Breast epithelium (tissue), 4 donors: Measurements from ENCODE around the gene CPED1. TPM values are rescaled to one million over a fixed set of nuclear protein-coding genes. Genes with fewer than 3 reads are reported as not detected.

Source experiments
- DNase-seq, 2 donors: peaks; one replicate each; pipeline ENCODE4 v3.0.0-alpha.2; 2019; ENCODE audit warnings: low spot score in 2 of 2
- H3K27ac ChIP-seq, 2 donors: fragments of 200-600 bp; sonication (generic) in 1 of 2; one replicate each; pipeline ENCODE4 v1.5.1; 2016 to 2019; ENCODE audit warnings: mild to moderate bottlenecking in 1 of 2
- H3K27me3 ChIP-seq, 2 donors: fragments of 200-600 bp; sonication (generic) in 1 of 2; one replicate each; pipeline versions ENCODE4 v1.5.1 to v1.6.0; 2017 to 2019; ENCODE audit warnings: control low read depth in 1 of 2, mild to moderate bottlenecking in 1 of 2
- H3K36me3 ChIP-seq: fragments of 200-600 bp; one replicate; pipeline ENCODE4 v1.5.1; 2019
- H3K4me1 ChIP-seq, 2 donors: fragments of 200-600 bp; sonication (generic); one replicate each; pipeline ENCODE4 v1.5.1; 2016 to 2019; ENCODE audit warnings: control low read depth in 1 of 2
- H3K4me3 ChIP-seq, 3 donors: fragments of 200-600 bp; sonication (generic); 1 replicate in 2 of 3; 2 replicates in 1 of 3; pipeline ENCODE4 v1.5.1; 2016 to 2019; ENCODE audit warnings: mild to moderate bottlenecking in 3 of 3, moderate library complexity in 2 of 3
- H3K9me3 ChIP-seq, 2 donors: fragments of 200-600 bp; sonication (generic) in 1 of 2; one replicate each; pipeline ENCODE4 v1.5.1; 2016 to 2019; ENCODE audit warnings: control low read depth in 1 of 2
- POLR2A ChIP-seq: fragments of 450-650 bp; IDR thresholded peaks from one replicate; pipeline ENCODE4 v1.6.1; 2016; ENCODE audit warnings: antibody characterized with exemption, mild to moderate bottlenecking, moderate library complexity
- POLR2AphosphoS5 ChIP-seq, 3 donors: sonication (generic); formaldehyde crosslinking; IDR thresholded peaks; one replicate each; pipeline ENCODE4 v1.6.1; 2017; ENCODE audit warnings: antibody characterized with exemption in 3 of 3
- intact Hi-C: fragments of 100-400 bp; cut with DNase I; formaldehyde crosslinking; loops from one replicate; pipeline ENCODE4 v1.15.1; 2023; ENCODE audit warnings: low total_unique reads
- total RNA-seq, 3 donors: library from RNA; depleted of rRNA; stranded (reverse); fragments of >200 nt; gene quantifications; one replicate each; pipeline ENCODE4 v1.1.0, GENCODE V29; 2016
- TF ChIP-seq, protein P1 (sequence below), 3 donors: fragments of 450-650 bp; IDR thresholded peaks; one replicate each; pipeline ENCODE4 v1.5.1; 2016 to 2017; ENCODE audit warnings: antibody characterized with exemption in 3 of 3, mild to moderate bottlenecking in 3 of 3, moderate library complexity in 3 of 3

Gene CPED1
- total RNA-seq, 3 donors from 2014 or later, result 14.3 to 29.3 (median 15.4) TPM

DNA sequence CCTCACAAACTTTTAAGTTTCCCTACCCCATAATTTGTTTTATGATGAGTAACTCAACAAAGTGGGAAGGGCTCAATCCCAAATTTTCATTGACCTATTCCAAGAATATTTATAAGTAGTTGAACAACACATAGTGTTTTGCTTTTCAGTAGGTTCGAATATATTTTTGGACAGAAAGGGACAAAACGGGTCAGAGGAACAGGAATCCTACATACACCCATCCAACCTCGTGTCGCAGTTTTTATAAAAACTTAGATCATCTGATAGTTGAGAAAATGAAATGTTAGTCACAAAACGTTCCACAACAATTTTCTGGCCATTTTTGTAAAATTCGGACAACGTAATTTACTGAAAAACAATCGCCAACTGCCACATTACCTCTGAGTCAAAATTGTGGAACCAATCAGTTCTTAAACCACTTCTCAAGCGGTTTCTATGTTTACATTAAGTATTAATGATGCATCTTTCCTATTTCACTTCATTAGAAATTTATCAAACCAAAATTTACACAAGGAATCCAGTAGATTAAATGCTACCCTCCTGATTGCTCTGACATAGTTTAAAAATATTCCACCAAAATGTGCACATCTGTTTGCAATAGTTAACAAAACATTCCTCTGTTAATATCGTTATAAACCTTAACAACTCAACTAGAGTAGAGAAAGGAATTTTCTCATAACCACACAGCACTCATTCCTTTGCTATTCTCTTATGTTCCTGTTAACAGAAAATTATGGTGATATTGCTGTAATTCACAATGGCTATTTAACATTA is 346.6 kb downstream of the CPED1 start:
- Histone ChIP-seq H3K27ac (no peak overlapping the region), H3K36me3 (no peaks in the 10 kb centered on the region), H3K9me3 (no peaks in the 10 kb centered on the region), H3K4me1 (no peaks in the 10 kb centered on the region), H3K27me3 (peaks cover 0 to 37% of the 10 kb centered on the region in 2 donors), H3K4me3 (no peak overlapping the region)
- TF ChIP-seq, protein P1, sequence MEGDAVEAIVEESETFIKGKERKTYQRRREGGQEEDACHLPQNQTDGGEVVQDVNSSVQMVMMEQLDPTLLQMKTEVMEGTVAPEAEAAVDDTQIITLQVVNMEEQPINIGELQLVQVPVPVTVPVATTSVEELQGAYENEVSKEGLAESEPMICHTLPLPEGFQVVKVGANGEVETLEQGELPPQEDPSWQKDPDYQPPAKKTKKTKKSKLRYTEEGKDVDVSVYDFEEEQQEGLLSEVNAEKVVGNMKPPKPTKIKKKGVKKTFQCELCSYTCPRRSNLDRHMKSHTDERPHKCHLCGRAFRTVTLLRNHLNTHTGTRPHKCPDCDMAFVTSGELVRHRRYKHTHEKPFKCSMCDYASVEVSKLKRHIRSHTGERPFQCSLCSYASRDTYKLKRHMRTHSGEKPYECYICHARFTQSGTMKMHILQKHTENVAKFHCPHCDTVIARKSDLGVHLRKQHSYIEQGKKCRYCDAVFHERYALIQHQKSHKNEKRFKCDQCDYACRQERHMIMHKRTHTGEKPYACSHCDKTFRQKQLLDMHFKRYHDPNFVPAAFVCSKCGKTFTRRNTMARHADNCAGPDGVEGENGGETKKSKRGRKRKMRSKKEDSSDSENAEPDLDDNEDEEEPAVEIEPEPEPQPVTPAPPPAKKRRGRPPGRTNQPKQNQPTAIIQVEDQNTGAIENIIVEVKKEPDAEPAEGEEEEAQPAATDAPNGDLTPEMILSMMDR (IDR thresholded peaks at IDR 0.05), result no peak
- no peak for TF ChIP-seq POLR2AphosphoS5 (IDR thresholded peaks at IDR 0.05)
- TF ChIP-seq POLR2A, result no peak
- no peak for DNase-seq
- intact Hi-C loops, result no loop called here

DNA sequence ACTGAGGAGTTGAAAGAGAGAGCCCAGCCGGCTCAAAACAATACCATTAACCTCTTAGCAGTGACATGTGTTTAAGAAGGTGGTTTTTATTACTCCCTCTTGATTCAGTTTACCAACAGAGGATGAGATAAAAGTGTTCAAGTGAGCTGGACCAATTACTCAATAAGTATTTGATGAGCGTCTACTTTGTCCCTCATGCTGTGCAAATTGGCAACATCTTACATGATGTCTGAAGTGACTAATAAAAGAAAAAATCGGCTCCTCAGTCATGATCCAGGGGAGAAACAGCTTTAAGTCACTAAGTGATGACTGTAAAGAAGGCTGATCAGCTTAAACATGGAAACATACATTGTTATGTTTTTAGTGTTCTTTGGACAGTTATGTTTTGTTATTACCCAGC is 348.1 kb downstream of the CPED1 start:
- H3K4me1 ChIP-seq, result no peaks in the 10 kb centered on the region
- TF ChIP-seq POLR2AphosphoS5 (IDR thresholded peaks at IDR 0.05), result no peak
- TF ChIP-seq POLR2A, result no peak
- TF ChIP-seq, protein P1 (IDR thresholded peaks at IDR 0.05), result no peak
- H3K4me3 ChIP-seq, result no peak overlapping the region
- H3K9me3 ChIP-seq, result no peaks in the 10 kb centered on the region
- H3K36me3 ChIP-seq, result no peaks in the 10 kb centered on the region
- no peak overlapping the region for H3K27ac ChIP-seq
- no peak for DNase-seq
- intact Hi-C loops, result no loop called here
- peaks cover 0 to 25% of the 10 kb centered on the region in 2 donors for H3K27me3 ChIP-seq

DNA sequence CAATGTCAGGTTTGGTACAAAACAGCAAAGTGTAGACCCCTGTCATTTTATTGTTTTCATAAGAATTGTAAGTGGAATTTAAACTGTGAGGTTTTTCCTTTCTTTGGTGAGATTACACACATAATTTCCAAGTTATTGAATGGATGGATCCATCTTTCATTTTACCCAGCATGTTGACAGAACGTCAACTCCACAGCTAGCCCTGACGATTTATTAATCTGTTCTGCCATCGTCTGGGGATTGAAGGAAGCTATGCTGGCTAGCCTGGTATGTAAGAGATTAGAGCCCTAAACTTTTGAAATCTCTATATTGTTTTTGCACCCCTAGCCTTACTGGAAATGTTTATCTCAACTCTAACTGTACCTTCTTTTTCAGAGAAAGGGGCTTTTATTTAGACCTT is 348.9 kb downstream of the CPED1 start:
- Histone ChIP-seq H3K9me3 (no peaks in the 10 kb centered on the region), H3K4me1 (no peaks in the 10 kb centered on the region), H3K27me3 (peaks cover 0 to 17% of the 10 kb centered on the region in 2 donors), H3K36me3 (no peaks in the 10 kb centered on the region), H3K4me3 (no peak overlapping the region), H3K27ac (no peak overlapping the region)
- intact Hi-C loops, result no loop called here
- DNase-seq, result no peak
- TF ChIP-seq POLR2AphosphoS5 (IDR thresholded peaks at IDR 0.05), result no peak

DNA sequence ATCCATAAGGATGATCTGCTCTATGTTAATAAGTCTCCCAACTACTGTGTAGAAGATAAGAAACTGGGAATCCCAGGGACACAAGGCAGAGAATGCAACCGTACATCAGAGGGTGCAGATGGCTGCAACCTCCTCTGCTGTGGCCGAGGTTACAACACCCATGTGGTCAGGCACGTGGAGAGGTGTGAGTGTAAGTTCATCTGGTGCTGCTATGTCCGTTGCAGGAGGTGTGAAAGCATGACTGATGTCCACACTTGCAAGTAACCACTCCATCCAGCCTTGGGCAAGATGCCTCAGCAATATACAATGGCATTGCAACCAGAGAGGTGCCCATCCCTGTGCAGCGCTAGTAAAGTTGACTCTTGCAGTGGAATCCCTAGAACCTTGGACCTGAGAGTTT is 350.6 kb downstream of the CPED1 start:
- Histone ChIP-seq H3K4me3 (no peak overlapping the region), H3K4me1 (no peaks in the 10 kb centered on the region), H3K27ac (no peak overlapping the region), H3K36me3 (no peaks in the 10 kb centered on the region), H3K27me3 (peaks cover 0 to 12% of the 10 kb centered on the region in 2 donors), H3K9me3 (no peaks in the 10 kb centered on the region)
- intact Hi-C loops, result no loop called here
- TF ChIP-seq POLR2AphosphoS5 (IDR thresholded peaks at IDR 0.05) (no peak), POLR2A (no peak)
- TF ChIP-seq, protein P1 (IDR thresholded peaks at IDR 0.05), result no peak
- no peak for DNase-seq

DNA sequence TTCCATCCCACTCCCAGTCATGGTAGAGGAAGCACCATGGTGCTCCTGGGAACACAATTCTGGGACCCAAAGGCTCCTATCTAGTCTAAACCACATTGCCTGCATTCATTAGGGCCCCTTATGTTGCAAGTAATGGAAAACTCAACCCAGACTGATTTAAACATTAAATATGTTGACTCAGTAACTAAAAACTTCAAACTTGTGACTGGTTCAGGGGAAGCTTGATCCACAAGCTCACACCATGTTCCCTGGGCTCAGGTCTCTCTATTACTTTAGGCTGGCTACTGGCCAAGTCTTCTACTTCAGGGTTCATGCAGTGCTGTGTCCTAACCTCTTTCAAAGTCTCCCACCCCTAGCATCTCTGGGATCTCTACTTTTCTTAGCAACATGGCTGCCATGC is 353.4 kb downstream of the CPED1 start:
- DNase-seq, result no peak
- Histone ChIP-seq H3K36me3 (no peaks in the 10 kb centered on the region), H3K27ac (no peak overlapping the region), H3K27me3 (no peaks in the 10 kb centered on the region), H3K4me1 (no peaks in the 10 kb centered on the region), H3K4me3 (no peak overlapping the region), H3K9me3 (no peaks in the 10 kb centered on the region)
- TF ChIP-seq POLR2AphosphoS5 (IDR thresholded peaks at IDR 0.05) (no peak), POLR2A (no peak)
- TF ChIP-seq, protein P1 (IDR thresholded peaks at IDR 0.05), result no peak
- intact Hi-C loops, result no loop called here
